Nephron (organoid): ENCODE measurements around the gene CCER1.

Experiments
- H3K27ac Mint-ChIP-seq, 3 experiments: 2 replicates each; pipeline ENCODE4 v1.8.0; 2020; ENCODE audit warnings: mixed read lengths in 3 of 3, mild to moderate bottlenecking in 2 of 3, moderate library complexity in 1 of 3
- H3K27me3 Mint-ChIP-seq: 2 replicates; pipeline ENCODE4 v1.8.0; 2021; ENCODE audit warnings: low read depth, mild to moderate bottlenecking, moderate library complexity, mixed read lengths
- H3K36me3 Mint-ChIP-seq: 2 replicates; pipeline ENCODE4 v1.8.0; 2020; ENCODE audit warnings: low read depth, mixed read lengths
- H3K4me1 Mint-ChIP-seq: 2 replicates; pipeline ENCODE4 v1.8.0; 2020; ENCODE audit warnings: mixed read lengths
- H3K4me3 Mint-ChIP-seq, 3 experiments: 2 replicates each; pipeline ENCODE4 v1.8.0; 2020; ENCODE audit warnings: mild to moderate bottlenecking in 3 of 3, mixed read lengths in 3 of 3, moderate library complexity in 2 of 3
- H3K9me3 Mint-ChIP-seq: 2 replicates; pipeline ENCODE4 v1.8.0; 2020; ENCODE audit warnings: mixed read lengths
- TF ChIP-seq, protein P1 (sequence below), 3 experiments: fragments of 200-600 bp; sonication (generic); IDR thresholded peaks; one replicate each; pipeline ENCODE4 v1.5.0; 2021; ENCODE audit warnings: antibody characterized with exemption in 3 of 3; ENCODE audit not compliant: unreplicated experiment in 3 of 3

The CCER1 gene

DNA sequence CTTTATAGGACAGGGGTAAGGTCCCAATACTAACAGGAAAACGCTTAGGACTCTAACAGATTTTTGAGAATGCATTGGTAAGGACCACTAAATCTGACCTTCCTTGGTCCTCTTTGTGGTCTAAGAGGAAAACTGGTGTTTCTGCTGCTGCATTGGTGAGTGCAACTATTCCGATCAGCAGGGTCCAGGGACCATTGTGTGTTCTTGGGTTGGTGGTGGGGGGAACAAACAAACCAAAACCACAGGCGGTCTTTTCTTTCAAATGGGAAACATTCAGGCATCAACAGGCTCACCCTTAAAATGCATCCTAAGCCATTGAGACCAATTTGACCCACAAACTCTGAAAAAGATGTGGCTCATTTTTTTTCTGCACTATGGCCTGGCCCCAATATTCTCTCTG lies 29.1 kb upstream of the CCER1 start:
- peak overlapping the region in 2 of 3 experiments; percentile 23 to 70 for H3K27ac Mint-ChIP-seq
- peaks cover 16% of the 10 kb centered on the region for H3K9me3 Mint-ChIP-seq
- TF ChIP-seq, protein P1, sequence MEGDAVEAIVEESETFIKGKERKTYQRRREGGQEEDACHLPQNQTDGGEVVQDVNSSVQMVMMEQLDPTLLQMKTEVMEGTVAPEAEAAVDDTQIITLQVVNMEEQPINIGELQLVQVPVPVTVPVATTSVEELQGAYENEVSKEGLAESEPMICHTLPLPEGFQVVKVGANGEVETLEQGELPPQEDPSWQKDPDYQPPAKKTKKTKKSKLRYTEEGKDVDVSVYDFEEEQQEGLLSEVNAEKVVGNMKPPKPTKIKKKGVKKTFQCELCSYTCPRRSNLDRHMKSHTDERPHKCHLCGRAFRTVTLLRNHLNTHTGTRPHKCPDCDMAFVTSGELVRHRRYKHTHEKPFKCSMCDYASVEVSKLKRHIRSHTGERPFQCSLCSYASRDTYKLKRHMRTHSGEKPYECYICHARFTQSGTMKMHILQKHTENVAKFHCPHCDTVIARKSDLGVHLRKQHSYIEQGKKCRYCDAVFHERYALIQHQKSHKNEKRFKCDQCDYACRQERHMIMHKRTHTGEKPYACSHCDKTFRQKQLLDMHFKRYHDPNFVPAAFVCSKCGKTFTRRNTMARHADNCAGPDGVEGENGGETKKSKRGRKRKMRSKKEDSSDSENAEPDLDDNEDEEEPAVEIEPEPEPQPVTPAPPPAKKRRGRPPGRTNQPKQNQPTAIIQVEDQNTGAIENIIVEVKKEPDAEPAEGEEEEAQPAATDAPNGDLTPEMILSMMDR (IDR thresholded peaks at IDR 0.05; ENCODE audit: unreplicated experiment in 3 of 3): no peak
- no peak overlapping the region for H3K4me3 Mint-ChIP-seq
- H3K4me1 Mint-ChIP-seq: peaks cover 16% of the 10 kb centered on the region
- H3K27me3 Mint-ChIP-seq: no peaks in the 10 kb centered on the region
- H3K36me3 Mint-ChIP-seq: peaks cover 4% of the 10 kb centered on the region

- Mint-ChIP-seq H3K4me1 (peaks cover 29% of the 10 kb centered on the region), H3K27ac (peak overlapping the region in 2 of 3 experiments; percentile 10 to 17), H3K9me3 (peaks cover 11% of the 10 kb centered on the region), H3K36me3 (peaks cover 2% of the 10 kb centered on the region), H3K4me3 (no peak overlapping the region), H3K27me3 (no peaks in the 10 kb centered on the region)
- TF ChIP-seq, protein P1 (IDR thresholded peaks at IDR 0.05; ENCODE audit: unreplicated experiment in 3 of 3): no peak
Measured at GRCh38 chr12:90982170-90982569, 27.2 kb upstream of the CCER1 start.

GRCh38 chr12:90979951-90980350 lies 25.0 kb upstream of the CCER1 start:
- Mint-ChIP-seq H3K36me3 (no peaks in the 10 kb centered on the region), H3K4me1 (peaks cover 32% of the 10 kb centered on the region), H3K27me3 (no peaks in the 10 kb centered on the region), H3K27ac (peak overlapping the region; percentile 91 to 96 (median 92)), H3K4me3 (no peak overlapping the region), H3K9me3 (peaks cover 6% of the 10 kb centered on the region)
- TF ChIP-seq, protein P1 (IDR thresholded peaks at IDR 0.05; ENCODE audit: unreplicated experiment in 3 of 3): no peak

DNA sequence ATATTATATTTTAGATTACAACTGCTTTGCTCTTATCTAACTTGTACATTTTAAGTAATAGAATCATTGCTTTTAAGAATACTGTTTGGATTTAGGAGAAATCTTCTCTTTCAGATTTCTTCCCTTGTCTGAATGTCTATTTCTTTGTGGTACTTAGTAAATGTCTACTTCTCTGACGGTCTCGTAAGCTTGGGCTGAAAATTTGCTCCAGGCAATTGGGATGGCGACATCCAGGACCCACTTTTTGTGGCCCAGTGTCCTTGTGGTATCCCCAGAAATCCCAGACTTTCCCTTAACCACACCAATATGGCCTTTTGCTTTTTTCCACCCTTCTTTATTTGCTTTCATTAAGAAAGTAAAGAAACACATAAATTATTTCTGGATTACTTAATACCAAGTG lies 24.0 kb upstream of the CCER1 start:
- TF ChIP-seq, protein P1 (IDR thresholded peaks at IDR 0.05; ENCODE audit: unreplicated experiment in 3 of 3): no peak
- Mint-ChIP-seq H3K4me1 (peaks cover 32% of the 10 kb centered on the region), H3K27ac (peak overlapping the region in 2 of 3 experiments; percentile 65 to 96), H3K4me3 (no peak overlapping the region), H3K27me3 (no peaks in the 10 kb centered on the region), H3K36me3 (no peaks in the 10 kb centered on the region), H3K9me3 (peaks cover 4% of the 10 kb centered on the region)

DNA sequence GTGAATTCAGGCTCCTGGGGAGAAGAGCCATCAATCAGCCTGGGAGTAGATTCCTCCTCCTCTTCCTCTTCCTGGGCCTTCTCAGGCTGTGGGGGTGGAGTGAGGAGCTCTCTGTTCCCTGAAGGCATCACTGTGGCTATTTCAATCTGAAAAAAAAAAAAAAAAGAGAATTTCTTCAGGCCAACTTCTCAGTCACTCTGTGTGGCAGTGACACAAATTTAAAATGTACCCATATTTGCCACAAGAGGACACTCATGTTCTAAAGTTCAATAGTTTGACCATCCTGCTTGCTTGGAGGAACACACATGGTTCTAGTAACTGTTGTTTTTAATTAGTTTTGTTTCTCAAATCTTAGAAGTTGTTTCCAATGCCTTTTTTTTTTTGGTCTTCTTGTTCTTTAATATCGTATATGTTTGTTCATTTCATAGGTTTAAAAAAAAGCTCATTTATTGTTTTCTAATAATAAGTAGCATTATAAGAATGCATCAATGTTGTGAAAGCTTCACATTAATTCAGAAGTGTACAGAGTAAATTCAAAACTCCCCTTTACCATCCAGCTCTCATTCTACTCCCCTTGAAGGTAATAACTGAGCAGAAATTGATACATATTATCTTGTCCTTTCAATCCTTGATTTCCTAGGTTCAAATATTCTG lies 23.3 kb upstream of the CCER1 start:
- TF ChIP-seq, protein P1 (IDR thresholded peaks at IDR 0.05; ENCODE audit: unreplicated experiment in 3 of 3): peak; percentile 74 to 85 (median 82)
- H3K9me3 Mint-ChIP-seq: peaks cover 2% of the 10 kb centered on the region
- peaks cover 32% of the 10 kb centered on the region for H3K4me1 Mint-ChIP-seq
- no peaks in the 10 kb centered on the region for H3K27me3 Mint-ChIP-seq
- no peak overlapping the region for H3K4me3 Mint-ChIP-seq
- H3K36me3 Mint-ChIP-seq: no peaks in the 10 kb centered on the region
- peak overlapping the region; percentile 34 to 96 (median 77) for H3K27ac Mint-ChIP-seq

DNA sequence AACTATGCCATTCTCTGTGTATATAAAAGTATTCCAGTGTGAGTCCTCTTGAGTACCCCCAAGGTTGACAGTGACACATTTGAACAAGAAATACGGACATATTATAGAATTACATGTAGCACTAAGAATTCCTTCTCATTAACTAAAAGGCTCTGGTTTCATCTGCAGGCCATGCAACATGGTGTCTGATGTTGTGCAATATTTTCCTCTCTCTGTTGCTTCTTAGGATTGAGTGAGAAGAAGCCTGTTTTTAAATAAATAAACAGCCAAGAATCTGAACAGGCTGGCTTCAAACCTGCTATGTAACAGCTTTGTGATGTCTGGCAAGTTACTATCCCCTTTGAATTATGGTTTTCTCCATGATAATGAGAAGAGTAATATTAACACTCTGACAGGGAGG lies 22.2 kb upstream of the CCER1 start:
- Mint-ChIP-seq H3K27ac (peak overlapping the region; percentile 8 to 96 (median 31)), H3K4me3 (no peak overlapping the region), H3K36me3 (no peaks in the 10 kb centered on the region), H3K9me3 (no peaks in the 10 kb centered on the region), H3K4me1 (peaks cover 32% of the 10 kb centered on the region), H3K27me3 (no peaks in the 10 kb centered on the region)
- TF ChIP-seq, protein P1 (IDR thresholded peaks at IDR 0.05; ENCODE audit: unreplicated experiment in 3 of 3): no peak
